Measurements from ENCODE around the gene LINC01488. TPM values are rescaled to one million over a fixed set of nuclear protein-coding genes. Genes with fewer than 3 reads are reported as not detected.

The LINC01488 gene
- total and polyA plus RNA-seq, 2 donors (not counting 1 experiment from before 2014, with no cell fraction given), result not detected

- TF ChIP-seq CTCF (IDR thresholded peaks at IDR 0.05) (no peak), EZH2 (IDR thresholded peaks at IDR 0.05; ENCODE audit: borderline replicate concordance, insufficient read depth, low read depth, low read length, poor library complexity, severe bottlenecking) (no peak)
- H3K27ac Mint-ChIP-seq, result no peak overlapping the region
- H3K4me2 ChIP-seq (replicated peaks; ENCODE audit: low read depth, low read length, poor library complexity, severe bottlenecking), result no peak overlapping the region
These were observed 24.8 kb upstream of the LINC01488 start for GRCh38 chr11:69456712-69457111.

GRCh38 chr11:69459848-69460539 lies 21.5 kb upstream of the LINC01488 start:
- Histone ChIP-seq H3K27ac (ENCODE audit: low read length in 2 of 2) (no peak overlapping the region), H3K36me3 (replicated peaks in 1 of 2; ENCODE audit: control extremely low read depth in 1 of 2, control insufficient read depth in 1 of 2, extremely low read depth in 1 of 2, insufficient read depth in 2 of 2, low read length in 1 of 2) (no peaks in the 10 kb centered on the region), H3K4me2 (replicated peaks; ENCODE audit: low read depth, low read length, poor library complexity, severe bottlenecking) (no peak overlapping the region), H4K20me1 (ENCODE audit: control insufficient read depth, insufficient read depth, low read length, poor library complexity, severe bottlenecking) (no peaks in the 10 kb centered on the region), H3K27me3 (replicated peaks in 1 of 4; ENCODE audit: control extremely low read depth in 1 of 4, control insufficient read depth in 3 of 4, insufficient read depth in 4 of 4, low read length in 3 of 4) (peaks cover 0 to 8% (median 4%) of the 10 kb centered on the region in 4 experiments), H3K79me2 (ENCODE audit: control insufficient read depth, insufficient read depth, low read length) (no peaks in the 10 kb centered on the region), H2AFZ (ENCODE audit: insufficient read depth, low read depth, low read length, poor library complexity, severe bottlenecking) (no peak overlapping the region), H3K4me3 (ENCODE audit: control extremely low read depth in 1 of 5, extremely low read depth in 1 of 5, insufficient read depth in 1 of 5, low read depth in 2 of 5, low read length in 4 of 5) (no peak overlapping the region), H3K9me3 (ENCODE audit: control extremely low read depth in 1 of 3, control insufficient read depth in 2 of 3, insufficient read depth in 1 of 3, low read length in 2 of 3) (peaks cover 1 to 23% (median 15%) of the 10 kb centered on the region in 3 donors), H3K9ac (ENCODE audit: low read length) (no peak overlapping the region), H3K4me1 (ENCODE audit: control insufficient read depth in 2 of 2, insufficient read depth in 2 of 2, low read length in 2 of 2) (no peaks in the 10 kb centered on the region)
- TF ChIP-seq CTCF (IDR thresholded peaks at IDR 0.05) (no peak), EZH2 (IDR thresholded peaks at IDR 0.05; ENCODE audit: borderline replicate concordance, insufficient read depth, low read depth, low read length, poor library complexity, severe bottlenecking) (no peak)
- Mint-ChIP-seq H3K27me3 (peaks cover 18% of the 10 kb centered on the region), H3K4me3 (no peak overlapping the region), H3K9me3 (ENCODE audit: insufficient read depth) (peaks cover 22% of the 10 kb centered on the region), H3K4me1 (no peaks in the 10 kb centered on the region), H3K27ac (no peak overlapping the region)
- CTCF ChIA-PET, result no interaction called here
- intact Hi-C loops (cut with micrococcal nuclease), result no loop called here
- DNase-seq, result no peak
- POLR2A ChIA-PET, result no interaction called here
- WGBS (ENCODE audit: insufficient coverage), result 100% methylated on average over 1 of the region's 1 CpG
- no peak for ATAC-seq (ENCODE audit: low read depth)

More at GRCh38 chr11:69456712-69457111, 24.8 kb upstream of the LINC01488 start:
- H3K27me3 Mint-ChIP-seq, result peaks cover 19% of the 10 kb centered on the region
- peaks cover 1 to 33% (median 15%) of the 10 kb centered on the region in 3 donors for H3K9me3 ChIP-seq (ENCODE audit: control extremely low read depth in 1 of 3, control insufficient read depth in 2 of 3, insufficient read depth in 1 of 3, low read length in 2 of 3)
- ChIA-PET POLR2A (no interaction called here), CTCF (no interaction called here)
- ATAC-seq (ENCODE audit: low read depth) (no peak), DNase-seq (no peak)
- intact Hi-C loops (cut with micrococcal nuclease), result no loop called here
- peaks cover 0 to 6% (median 2%) of the 10 kb centered on the region in 4 experiments for H3K27me3 ChIP-seq (replicated peaks in 1 of 4; ENCODE audit: control extremely low read depth in 1 of 4, control insufficient read depth in 3 of 4, insufficient read depth in 4 of 4, low read length in 3 of 4)
- no peak overlapping the region for H3K9ac ChIP-seq (ENCODE audit: low read length)
- H3K4me1 Mint-ChIP-seq, result no peaks in the 10 kb centered on the region
- H3K79me2 ChIP-seq (ENCODE audit: control insufficient read depth, insufficient read depth, low read length), result no peaks in the 10 kb centered on the region
- no peak overlapping the region for H3K4me3 ChIP-seq (ENCODE audit: control extremely low read depth in 1 of 5, extremely low read depth in 1 of 5, insufficient read depth in 1 of 5, low read depth in 2 of 5, low read length in 4 of 5)
- no peaks in the 10 kb centered on the region for H3K36me3 ChIP-seq (replicated peaks in 1 of 2; ENCODE audit: control extremely low read depth in 1 of 2, control insufficient read depth in 1 of 2, extremely low read depth in 1 of 2, insufficient read depth in 2 of 2, low read length in 1 of 2)
- H3K4me3 Mint-ChIP-seq, result no peak overlapping the region
- WGBS (ENCODE audit: insufficient coverage), result 78% methylated on average over 2 of the region's 4 CpGs
- H3K27ac ChIP-seq (ENCODE audit: low read length in 2 of 2), result no peak overlapping the region
- no peaks in the 10 kb centered on the region for H3K4me1 ChIP-seq (ENCODE audit: control insufficient read depth in 2 of 2, insufficient read depth in 2 of 2, low read length in 2 of 2)
- no peak overlapping the region for H2AFZ ChIP-seq (ENCODE audit: insufficient read depth, low read depth, low read length, poor library complexity, severe bottlenecking)
- no peaks in the 10 kb centered on the region for H4K20me1 ChIP-seq (ENCODE audit: control insufficient read depth, insufficient read depth, low read length, poor library complexity, severe bottlenecking)
- peaks cover 22% of the 10 kb centered on the region for H3K9me3 Mint-ChIP-seq (ENCODE audit: insufficient read depth)

Measured in B cell (primary cell).